Activated naive CD4-positive, alpha-beta T cell treated with anti-CD3 and anti-CD28 coated beads, Interleukin-2, amount 50 U/mL, for 72 hours (primary cell): ENCODE measurements around the gene PRR5. TPM values are rescaled to one million over a fixed set of nuclear protein-coding genes. Genes with fewer than 3 reads are reported as not detected.
"Not testable (repeated sequence)": the region's sequence is repeated elsewhere in the genome, so short reads cannot be mapped to it uniquely, and the experiment has no call there.

Source experiments
- ATAC-seq, 2 donors: fragments of 150-1000 bp; cut with Tn5 transposase; 2 replicates each; pipeline ENCODE4 v1.10.0; 2021; ENCODE audit warnings: mild to moderate bottlenecking in 2 of 2, moderate library complexity in 2 of 2
- DNase-seq, 2 donors: peaks; one replicate each; pipeline ENCODE4 v3.0.0; 2021 to 2022; ENCODE audit warnings: low spot score in 2 of 2
- H3K27ac Mint-ChIP-seq, 2 donors: one replicate each; pipeline ENCODE4 v1.8.0; 2022; ENCODE audit warnings: mild to moderate bottlenecking in 2 of 2, mixed read lengths in 2 of 2
- H3K36me3 Mint-ChIP-seq, 2 donors: one replicate each; pipeline ENCODE4 v1.8.0; 2022; ENCODE audit warnings: mixed read lengths in 2 of 2
- H3K9me3 Mint-ChIP-seq, 2 donors: one replicate each; pipeline ENCODE4 v1.8.0; 2022; ENCODE audit warnings: mixed read lengths in 2 of 2
- total RNA-seq, 2 donors: library from RNA; stranded (reverse); gene quantifications; one replicate each; pipeline ENCODE4 v1.2.3, GENCODE V29; 2022

Gene PRR5
- total RNA-seq, 2 donors from 2014 or later, result 11.0 to 15.4 TPM

- Mint-ChIP-seq H3K27ac (peak overlapping the region in 1 of 2 donors; percentile 61), H3K36me3 (no peaks in the 10 kb centered on the region), H3K9me3 (no peaks in the 10 kb centered on the region)
- ATAC-seq (no peak), DNase-seq (no peak)
These were observed 32.4 kb upstream of the PRR5 start for GRCh38 chr22:44669561-44669976.

GRCh38 chr22:44670220-44670988, 31.6 kb upstream of the PRR5 start:
- ATAC-seq (no peak), DNase-seq (no peak)
- Mint-ChIP-seq H3K27ac (no peak overlapping the region), H3K36me3 (no peaks in the 10 kb centered on the region), H3K9me3 (no peaks in the 10 kb centered on the region)

GRCh38 chr22:44671742-44672141, 30.3 kb upstream of the PRR5 start:
- H3K9me3 Mint-ChIP-seq, result no peaks in the 10 kb centered on the region
- ATAC-seq (peak in 1 of 2 donors; percentile 43), DNase-seq (no peak)
- no peaks in the 10 kb centered on the region for H3K36me3 Mint-ChIP-seq
- no peak overlapping the region for H3K27ac Mint-ChIP-seq

- DNase-seq, result no peak
- Mint-ChIP-seq H3K27ac (no peak overlapping the region), H3K36me3 (no peaks in the 10 kb centered on the region), H3K9me3 (no peaks in the 10 kb centered on the region)
- no peak for ATAC-seq
These were observed 29.4 kb upstream of the PRR5 start for GRCh38 chr22:44672632-44673031.

- DNase-seq (no peak), ATAC-seq (no peak)
- Mint-ChIP-seq H3K9me3 (no peaks in the 10 kb centered on the region), H3K36me3 (no peaks in the 10 kb centered on the region), H3K27ac (no peak overlapping the region)
These were observed 28.6 kb upstream of the PRR5 start for GRCh38 chr22:44673406-44673805.

GRCh38 chr22:44676066-44676440, 26.0 kb upstream of the PRR5 start:
- not testable (repeated sequence) for H3K27ac Mint-ChIP-seq, DNase-seq, ATAC-seq, H3K36me3 Mint-ChIP-seq, H3K9me3 Mint-ChIP-seq

GRCh38 chr22:44676441-44677352, 25.3 kb upstream of the PRR5 start:
- Mint-ChIP-seq H3K9me3 (no peaks in the 10 kb centered on the region), H3K27ac (no peak overlapping the region), H3K36me3 (no peaks in the 10 kb centered on the region)
- DNase-seq, result no peak
- ATAC-seq, result peak; percentile 32 to 44

GRCh38 chr22:44677353-44677840, 24.6 kb upstream of the PRR5 start:
- ATAC-seq (peak; percentile 32 to 33), DNase-seq (no peak)
- peak overlapping the region in 1 of 2 donors; percentile 8 for H3K27ac Mint-ChIP-seq
- no peaks in the 10 kb centered on the region for H3K36me3 Mint-ChIP-seq
- no peaks in the 10 kb centered on the region for H3K9me3 Mint-ChIP-seq

GRCh38 chr22:44677871-44678555, 24.0 kb upstream of the PRR5 start:
- no peaks in the 10 kb centered on the region for H3K36me3 Mint-ChIP-seq
- no peak for DNase-seq
- no peak for ATAC-seq
- peak overlapping the region in 1 of 2 donors; percentile 54 for H3K27ac Mint-ChIP-seq
- H3K9me3 Mint-ChIP-seq, result no peaks in the 10 kb centered on the region

- ATAC-seq, result no peak
- Mint-ChIP-seq H3K27ac (peak overlapping the region in 1 of 2 donors; percentile 54), H3K36me3 (no peaks in the 10 kb centered on the region), H3K9me3 (no peaks in the 10 kb centered on the region)
- no peak for DNase-seq
These were observed 23.3 kb upstream of the PRR5 start for GRCh38 chr22:44678556-44679305.

- DNase-seq, ATAC-seq, H3K36me3 Mint-ChIP-seq, H3K9me3 Mint-ChIP-seq, H3K27ac Mint-ChIP-seq: not testable (repeated sequence)
These were observed 22.7 kb upstream of the PRR5 start for GRCh38 chr22:44679306-44679647.

- Mint-ChIP-seq H3K9me3 (no peaks in the 10 kb centered on the region), H3K36me3 (no peaks in the 10 kb centered on the region), H3K27ac (no peak overlapping the region)
- ATAC-seq, result no peak
- DNase-seq, result no peak
These were observed 21.9 kb upstream of the PRR5 start for GRCh38 chr22:44680058-44680457.

GRCh38 chr22:44680481-44680894, 21.5 kb upstream of the PRR5 start:
- DNase-seq (no peak), ATAC-seq (no peak)
- no peak overlapping the region for H3K27ac Mint-ChIP-seq
- H3K36me3 Mint-ChIP-seq, result no peaks in the 10 kb centered on the region
- no peaks in the 10 kb centered on the region for H3K9me3 Mint-ChIP-seq

GRCh38 chr22:44682556-44683168, 19.3 kb upstream of the PRR5 start:
- H3K27ac Mint-ChIP-seq, result peak overlapping the region; percentile 27 to 65
- H3K36me3 Mint-ChIP-seq, result no peaks in the 10 kb centered on the region
- DNase-seq (no peak), ATAC-seq (no peak)
- H3K9me3 Mint-ChIP-seq, result no peaks in the 10 kb centered on the region

GRCh38 chr22:44683237-44683636, 18.8 kb upstream of the PRR5 start:
- no peaks in the 10 kb centered on the region for H3K9me3 Mint-ChIP-seq
- peak overlapping the region; percentile 65 to 99 for H3K27ac Mint-ChIP-seq
- H3K36me3 Mint-ChIP-seq, result no peaks in the 10 kb centered on the region
- DNase-seq, result peak; percentile 56 to 70
- ATAC-seq, result peak; percentile 17 to 56

- no peak for DNase-seq
- H3K36me3 Mint-ChIP-seq, result no peaks in the 10 kb centered on the region
- H3K27ac Mint-ChIP-seq, result peak overlapping the region in 1 of 2 donors; percentile 99
- no peaks in the 10 kb centered on the region for H3K9me3 Mint-ChIP-seq
- ATAC-seq, result no peak
These were observed 18.1 kb upstream of the PRR5 start for GRCh38 chr22:44683881-44684280.
